Measurements from ENCODE around the gene ENPP5.

Gene ENPP5

GRCh38 chr6:46215777-46216176 is 45.0 kb upstream of the ENPP5 start:
- TF ChIP-seq NFRKB (IDR thresholded peaks at IDR 0.05) (no peak), FOXK2 (IDR thresholded peaks at IDR 0.05) (no peak), SP1 (IDR thresholded peaks at IDR 0.05) (no peak), FOXA1 (IDR thresholded peaks at IDR 0.05) (no peak), TARDBP (IDR thresholded peaks at IDR 0.05) (no peak), SUZ12 (IDR thresholded peaks at IDR 0.05) (no peak), ZNF384 (IDR thresholded peaks at IDR 0.05) (no peak)
- POLR2A ChIA-PET = no interaction called here
- DNase-seq (ENCODE audit: extremely low spot score) = no peak
- CTCF ChIA-PET = interaction anchor here (0.6 kb wide), 2 partner anchors 168 to 518 kb away, joined by 3 to 5 read pairs; no protein-coding TSS in a partner anchor

- ChIA-PET CTCF (no interaction called here), POLR2A (no interaction called here)
These were observed 44.4 kb upstream of the ENPP5 start for GRCh38 chr6:46215213-46215612.

GRCh38 chr6:46211917-46212316 is 41.1 kb upstream of the ENPP5 start:
- no peak for DNase-seq (ENCODE audit: extremely low spot score)
- CTCF ChIA-PET = no interaction called here
- POLR2A ChIA-PET = no interaction called here
- TF ChIP-seq HDGF (IDR thresholded peaks at IDR 0.05; ENCODE audit: borderline replicate concordance) (no peak), FOXK2 (IDR thresholded peaks at IDR 0.05) (no peak), SUZ12 (IDR thresholded peaks at IDR 0.05) (no peak), SP1 (IDR thresholded peaks at IDR 0.05) (no peak), TARDBP (IDR thresholded peaks at IDR 0.05) (no peak)

More at GRCh38 chr6:46215213-46215612, 44.4 kb upstream of the ENPP5 start:
- DNase-seq (ENCODE audit: extremely low spot score) = no peak
- no peak for TF ChIP-seq TARDBP (IDR thresholded peaks at IDR 0.05)
- TF ChIP-seq LEF1 (IDR thresholded peaks at IDR 0.05; ENCODE audit: borderline replicate concordance) = no peak
- TF ChIP-seq CTBP1 (IDR thresholded peaks at IDR 0.05; ENCODE audit: borderline replicate concordance) = no peak
- no peak for TF ChIP-seq SUZ12 (IDR thresholded peaks at IDR 0.05)
- TF ChIP-seq FOXK2 (IDR thresholded peaks at IDR 0.05) = no peak
- TF ChIP-seq FOXM1 (IDR thresholded peaks at IDR 0.05; ENCODE audit: borderline replicate concordance) = no peak
- no peak for TF ChIP-seq ARNT (IDR thresholded peaks at IDR 0.05)
- TF ChIP-seq HDGF (IDR thresholded peaks at IDR 0.05; ENCODE audit: borderline replicate concordance) = no peak
- TF ChIP-seq ELF4 (IDR thresholded peaks at IDR 0.05) = no peak
- TF ChIP-seq ZNF384 (IDR thresholded peaks at IDR 0.05) = no peak
- no peak for TF ChIP-seq SP1 (IDR thresholded peaks at IDR 0.05)
- TF ChIP-seq FOXA1 (IDR thresholded peaks at IDR 0.05) = no peak
- TF ChIP-seq L3MBTL2 (conservative IDR thresholded peaks at IDR 0.05) = no peak
- TF ChIP-seq NFRKB (IDR thresholded peaks at IDR 0.05) = no peak

- ChIA-PET CTCF (interaction anchor here (0.8 kb wide), 1 partner anchor 25 kb away, joined by 3 read pairs; no protein-coding TSS in a partner anchor), POLR2A (no interaction called here)
- no peak for TF ChIP-seq CTBP1 (IDR thresholded peaks at IDR 0.05; ENCODE audit: borderline replicate concordance)
- TF ChIP-seq ZNF384 (IDR thresholded peaks at IDR 0.05) = no peak
- TF ChIP-seq SP1 (IDR thresholded peaks at IDR 0.05) = no peak
- TF ChIP-seq FOXK2 (IDR thresholded peaks at IDR 0.05) = no peak
- TF ChIP-seq ARNT (IDR thresholded peaks at IDR 0.05) = no peak
- no peak for TF ChIP-seq LEF1 (IDR thresholded peaks at IDR 0.05; ENCODE audit: borderline replicate concordance)
- no peak for TF ChIP-seq HDGF (IDR thresholded peaks at IDR 0.05; ENCODE audit: borderline replicate concordance)
- no peak for TF ChIP-seq FOXM1 (IDR thresholded peaks at IDR 0.05; ENCODE audit: borderline replicate concordance)
- DNase-seq (ENCODE audit: extremely low spot score) = no peak
These were observed 39.5 kb upstream of the ENPP5 start for GRCh38 chr6:46210294-46210693.

GRCh38 chr6:46208303-46208702 is 37.5 kb upstream of the ENPP5 start:
- POLR2A ChIA-PET = no interaction called here
- no peak for DNase-seq (ENCODE audit: extremely low spot score)
- CTCF ChIA-PET = no interaction called here
- TF ChIP-seq FOXK2 (IDR thresholded peaks at IDR 0.05) (no peak), NFRKB (IDR thresholded peaks at IDR 0.05) (no peak), TARDBP (IDR thresholded peaks at IDR 0.05) (no peak), L3MBTL2 (conservative IDR thresholded peaks at IDR 0.05) (no peak), ARNT (IDR thresholded peaks at IDR 0.05) (no peak), ZNF384 (IDR thresholded peaks at IDR 0.05) (no peak), FOXM1 (IDR thresholded peaks at IDR 0.05; ENCODE audit: borderline replicate concordance) (no peak), CTBP1 (IDR thresholded peaks at IDR 0.05; ENCODE audit: borderline replicate concordance) (no peak), LEF1 (IDR thresholded peaks at IDR 0.05; ENCODE audit: borderline replicate concordance) (no peak), BHLHE40 (IDR thresholded peaks at IDR 0.05; ENCODE audit: borderline replicate concordance) (no peak), SP1 (IDR thresholded peaks at IDR 0.05) (no peak), SUZ12 (IDR thresholded peaks at IDR 0.05) (no peak), HDGF (IDR thresholded peaks at IDR 0.05; ENCODE audit: borderline replicate concordance) (no peak), PKNOX1 (IDR thresholded peaks at IDR 0.05) (no peak), FOXA1 (IDR thresholded peaks at IDR 0.05) (no peak), ELF4 (IDR thresholded peaks at IDR 0.05) (no peak)

GRCh38 chr6:46207174-46207573 is 36.4 kb upstream of the ENPP5 start:
- ChIA-PET CTCF (interaction anchor here (0.9 kb wide), 1 partner anchor 14 kb away, joined by 3 read pairs; no protein-coding TSS in a partner anchor), POLR2A (no interaction called here)
- no peak for DNase-seq (ENCODE audit: extremely low spot score)
- TF ChIP-seq PKNOX1 (IDR thresholded peaks at IDR 0.05) (no peak), CTBP1 (IDR thresholded peaks at IDR 0.05; ENCODE audit: borderline replicate concordance) (no peak), LEF1 (IDR thresholded peaks at IDR 0.05; ENCODE audit: borderline replicate concordance) (no peak), ZNF384 (IDR thresholded peaks at IDR 0.05) (no peak), FOXK2 (IDR thresholded peaks at IDR 0.05) (no peak), ELF4 (IDR thresholded peaks at IDR 0.05) (no peak), TARDBP (IDR thresholded peaks at IDR 0.05) (no peak), BHLHE40 (IDR thresholded peaks at IDR 0.05; ENCODE audit: borderline replicate concordance) (no peak), NFRKB (IDR thresholded peaks at IDR 0.05) (no peak), HDGF (IDR thresholded peaks at IDR 0.05; ENCODE audit: borderline replicate concordance) (no peak)

All from HEK293T (cell line).